Fibroblast of the aortic adventitia (primary cell): ENCODE results near the gene CAMTA1. TPM values are rescaled to one million over a fixed set of nuclear protein-coding genes. Genes with fewer than 3 reads are reported as not detected.

ENCODE experiments used
- DNase-seq: peaks from one replicate; pipeline ENCODE4 v3.0.0-alpha.2; 2010; ENCODE audit warnings: low read depth
- H3K4me3 ChIP-seq: 2 replicates; pipeline ENCODE4 v1.5.1; 2011; ENCODE audit warnings: low read depth, mild to moderate bottlenecking, control low read depth, low read length, moderate library complexity
- total RNA-seq: library from RNA; depleted of rRNA; stranded (reverse); fragments of >200 nt; gene quantifications from 2 replicates; pipeline ENCODE4 v1.2.3, GENCODE V29; 2012; ENCODE audit warnings: low replicate concordance
- TF ChIP-seq, protein P1 (sequence below): IDR thresholded peaks from 2 replicates; pipeline ENCODE4 v1.5.1; 2011; ENCODE audit warnings: mild to moderate bottlenecking, low read length, control low read depth, inconsistent platforms; ENCODE audit not compliant: insufficient read depth

Gene CAMTA1
- total RNA-seq, 1 donor = 91.9 TPM

DNA sequence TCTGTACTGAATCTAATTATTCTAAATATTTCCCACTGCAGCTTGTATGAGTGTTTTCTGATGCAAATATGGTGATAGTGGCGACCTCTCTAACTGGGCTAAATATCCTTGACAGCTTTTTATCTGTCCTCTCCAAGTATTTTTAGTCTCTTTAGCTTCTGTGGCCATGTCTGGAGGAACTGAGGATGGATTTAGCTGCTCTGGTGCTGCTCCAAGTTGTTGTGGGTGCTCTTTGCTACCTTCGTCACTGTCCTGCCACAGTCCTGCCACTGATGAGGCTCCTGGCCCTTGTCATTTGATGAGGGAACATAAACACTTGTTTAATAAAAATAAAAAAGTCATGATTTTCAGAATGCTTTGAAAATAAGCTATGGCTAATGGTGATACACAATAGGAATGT lies 15.9 kb downstream of the CAMTA1 start:
- TF ChIP-seq, protein P1, sequence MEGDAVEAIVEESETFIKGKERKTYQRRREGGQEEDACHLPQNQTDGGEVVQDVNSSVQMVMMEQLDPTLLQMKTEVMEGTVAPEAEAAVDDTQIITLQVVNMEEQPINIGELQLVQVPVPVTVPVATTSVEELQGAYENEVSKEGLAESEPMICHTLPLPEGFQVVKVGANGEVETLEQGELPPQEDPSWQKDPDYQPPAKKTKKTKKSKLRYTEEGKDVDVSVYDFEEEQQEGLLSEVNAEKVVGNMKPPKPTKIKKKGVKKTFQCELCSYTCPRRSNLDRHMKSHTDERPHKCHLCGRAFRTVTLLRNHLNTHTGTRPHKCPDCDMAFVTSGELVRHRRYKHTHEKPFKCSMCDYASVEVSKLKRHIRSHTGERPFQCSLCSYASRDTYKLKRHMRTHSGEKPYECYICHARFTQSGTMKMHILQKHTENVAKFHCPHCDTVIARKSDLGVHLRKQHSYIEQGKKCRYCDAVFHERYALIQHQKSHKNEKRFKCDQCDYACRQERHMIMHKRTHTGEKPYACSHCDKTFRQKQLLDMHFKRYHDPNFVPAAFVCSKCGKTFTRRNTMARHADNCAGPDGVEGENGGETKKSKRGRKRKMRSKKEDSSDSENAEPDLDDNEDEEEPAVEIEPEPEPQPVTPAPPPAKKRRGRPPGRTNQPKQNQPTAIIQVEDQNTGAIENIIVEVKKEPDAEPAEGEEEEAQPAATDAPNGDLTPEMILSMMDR = no peak
- no peak for DNase-seq
- no peak overlapping the region for H3K4me3 ChIP-seq

DNA sequence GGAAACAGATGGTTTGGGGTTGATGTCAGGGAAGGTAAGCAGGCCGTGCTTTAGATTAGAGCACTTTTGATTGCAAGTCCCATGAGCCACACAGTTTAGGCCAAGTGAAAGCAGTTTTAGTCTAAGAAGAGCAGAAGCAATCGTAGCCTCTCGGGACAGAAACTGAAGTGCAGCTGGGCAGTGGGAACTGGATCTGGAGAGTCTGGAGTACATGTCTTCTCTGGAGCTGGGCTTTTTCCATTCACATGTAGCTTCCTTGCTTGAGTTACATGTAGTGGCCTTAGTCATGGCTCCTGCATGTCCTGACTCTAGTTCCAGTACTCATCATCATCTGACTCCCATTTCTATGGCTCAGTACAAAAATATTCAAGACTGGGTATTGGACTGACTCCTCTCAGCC lies 16.7 kb downstream of the CAMTA1 start:
- DNase-seq = peak; percentile 47
- TF ChIP-seq, protein P1 = no peak
- H3K4me3 ChIP-seq = no peak overlapping the region

DNA sequence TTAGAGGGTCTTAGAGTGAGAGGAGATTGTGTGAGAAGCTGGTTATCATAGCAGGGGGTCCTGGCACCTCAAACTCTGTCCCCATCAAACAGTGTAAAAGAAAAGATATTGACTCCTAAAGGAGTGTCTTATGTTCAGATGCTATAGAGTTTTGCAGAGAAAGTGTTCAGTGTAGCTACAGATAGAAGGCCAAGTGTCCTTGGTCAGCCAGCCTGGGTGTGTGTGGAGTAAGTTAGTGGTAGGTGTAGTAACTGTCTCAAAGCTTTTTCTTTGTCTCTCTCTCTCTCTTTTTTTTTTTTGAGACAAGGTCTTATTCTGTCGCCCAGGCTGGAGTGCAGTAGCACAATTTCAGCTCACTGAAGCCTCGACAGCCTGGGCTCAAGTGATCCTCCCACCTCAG lies 17.2 kb downstream of the CAMTA1 start:
- H3K4me3 ChIP-seq = no peak overlapping the region
- TF ChIP-seq, protein P1 = no peak
- DNase-seq = no peak

DNA sequence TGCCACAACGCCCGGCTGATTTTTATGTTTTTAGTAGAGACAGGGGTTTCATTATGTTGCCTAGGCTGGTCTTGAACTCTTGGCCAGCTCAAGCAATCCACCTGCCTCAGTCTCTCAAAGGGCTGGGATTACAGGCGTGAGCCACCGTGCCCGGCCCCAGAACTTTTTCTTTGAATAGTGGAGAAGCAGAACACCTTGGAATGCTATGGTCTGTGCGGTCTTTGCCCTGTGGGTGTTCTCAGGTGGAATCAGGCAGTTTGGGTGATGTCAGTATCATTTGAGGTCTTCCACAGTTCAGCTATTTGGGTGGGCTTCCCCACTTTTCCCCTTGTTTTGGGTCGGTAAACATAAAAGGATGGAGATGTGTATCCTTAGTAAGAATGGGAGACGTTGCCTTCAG lies 17.6 kb downstream of the CAMTA1 start:
- TF ChIP-seq, protein P1 = no peak
- H3K4me3 ChIP-seq = no peak overlapping the region
- no peak for DNase-seq

DNA sequence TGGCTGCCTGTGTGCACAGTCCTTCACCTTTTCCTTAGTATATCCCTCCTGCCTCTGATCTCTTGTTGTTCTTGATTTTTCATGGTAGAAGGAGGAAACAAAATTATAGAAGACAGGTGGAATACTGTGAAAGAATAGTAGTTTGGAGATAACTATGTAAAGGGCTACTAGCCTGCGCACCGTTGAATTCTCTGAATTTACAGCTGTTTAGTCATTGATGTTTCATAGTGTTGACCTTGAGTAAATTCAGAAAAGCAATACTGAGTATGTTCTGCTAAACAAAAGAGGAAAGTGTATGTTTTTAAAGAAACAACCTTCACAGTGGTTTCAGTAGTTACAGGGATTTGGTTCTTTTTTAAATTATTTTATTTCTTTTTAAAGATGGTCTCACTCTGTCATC lies 18.1 kb downstream of the CAMTA1 start:
- TF ChIP-seq, protein P1 = no peak
- DNase-seq = no peak
- H3K4me3 ChIP-seq = no peak overlapping the region

- no peak for DNase-seq
- TF ChIP-seq, protein P1 = no peak
- H3K4me3 ChIP-seq = no peak overlapping the region
Measured at GRCh38 chr1:6805004-6805416, 19.8 kb downstream of the CAMTA1 start.

GRCh38 chr1:6807782-6808181 lies 22.5 kb downstream of the CAMTA1 start:
- TF ChIP-seq, protein P1 = no peak
- no peak overlapping the region for H3K4me3 ChIP-seq
- no peak for DNase-seq
